CD14-positive monocyte (primary cell): ENCODE measurements around the gene FAM83D. TPM values are rescaled to one million over a fixed set of nuclear protein-coding genes. Genes with fewer than 3 reads are reported as not detected.
A peak's percentile ranks its signal among the peaks of the same experiment; 100 is the strongest.

Experiments used
- DNase-seq, 3 donors: peaks; one replicate each; pipeline ENCODE4 v3.0.0-alpha.2; 2011 to 2022
- H2AFZ ChIP-seq: 2 replicates; pipeline ENCODE4 v1.6.0; 2012; ENCODE audit warnings: mild to moderate bottlenecking, low read depth, low read length, inconsistent platforms; ENCODE audit not compliant: insufficient read depth, poor library complexity, severe bottlenecking
- H3K27ac ChIP-seq, 2 donors: 1 replicate in 1 of 2; 2 replicates in 1 of 2; pipeline ENCODE4 v1.5.1; 2012 to 2013; ENCODE audit warnings: low read length in 2 of 2, control low read depth in 1 of 2, inconsistent platforms in 1 of 2, low read depth in 1 of 2, mild to moderate bottlenecking in 1 of 2
- H3K27me3 ChIP-seq, 2 donors: one replicate each; pipeline versions ENCODE4 v1.6.0 to v1.6.1; 2011 to 2013; ENCODE audit warnings: low read length in 2 of 2; ENCODE audit not compliant: control insufficient read depth in 2 of 2, insufficient read depth in 2 of 2
- H3K36me3 ChIP-seq, 2 donors: replicated peaks in 1 of 2; 1 replicate in 1 of 2; 2 replicates in 1 of 2; pipeline versions ENCODE4 v1.5.1 to v1.6.1; 2012 to 2013; ENCODE audit warnings: low read length in 2 of 2, control low read depth in 1 of 2, inconsistent platforms in 1 of 2, mild to moderate bottlenecking in 1 of 2; ENCODE audit not compliant: insufficient read depth in 2 of 2, control insufficient read depth in 1 of 2
- H3K4me1 ChIP-seq, 2 donors: 1 replicate in 1 of 2; 2 replicates in 1 of 2; pipeline versions ENCODE4 v1.5.1 to v1.6.1; 2012 to 2013; ENCODE audit warnings: low read length in 2 of 2, control low read depth in 1 of 2, inconsistent platforms in 1 of 2, mild to moderate bottlenecking in 1 of 2, moderate library complexity in 1 of 2; ENCODE audit not compliant: insufficient read depth in 2 of 2, control insufficient read depth in 1 of 2
- H3K4me2 ChIP-seq: replicated peaks from 2 replicates; pipeline ENCODE3; 2012; ENCODE audit warnings: low read length, moderate library complexity, mild to moderate bottlenecking; ENCODE audit not compliant: poor library complexity, severe bottlenecking; ENCODE audit errors: extremely low read depth
- H3K4me3 ChIP-seq, 3 experiments: fragments of 200-600 bp in 1 of 3; sonication (generic) in 1 of 3; replicated peaks in 1 of 3; 1 replicate in 2 of 3; 2 replicates in 1 of 3; pipeline ENCODE4 v1.5.1; 2011 to 2013; ENCODE audit warnings: low read length in 3 of 3, mild to moderate bottlenecking in 3 of 3, control low read depth in 2 of 3, low read depth in 2 of 3, inconsistent platforms in 1 of 3, moderate library complexity in 1 of 3
- H3K79me2 ChIP-seq: 2 replicates; pipeline ENCODE4 v1.6.0; 2012; ENCODE audit warnings: mild to moderate bottlenecking, control low read depth, inconsistent platforms, low read length, moderate library complexity; ENCODE audit not compliant: insufficient read depth
- H3K9ac ChIP-seq: 2 replicates; pipeline ENCODE4 v1.6.0; 2017; ENCODE audit warnings: low read length, mild to moderate bottlenecking; ENCODE audit not compliant: insufficient read depth, poor library complexity, severe bottlenecking
- H3K9me3 ChIP-seq, 2 donors: replicated peaks in 1 of 2; 1 replicate in 1 of 2; 2 replicates in 1 of 2; pipeline versions ENCODE4 v1.5.1 to v1.6.1; 2012 to 2013; ENCODE audit warnings: low read length in 2 of 2, control low read depth in 1 of 2; ENCODE audit not compliant: control insufficient read depth in 1 of 2, insufficient read depth in 1 of 2
- H4K20me1 ChIP-seq: 2 replicates; pipeline ENCODE4 v1.6.0; 2012; ENCODE audit warnings: mild to moderate bottlenecking, low read length, control low read depth, moderate library complexity; ENCODE audit not compliant: insufficient read depth
- H3K27ac Mint-ChIP-seq, 7 donors: one replicate each; pipeline ENCODE4 v1.8.0; 2020; ENCODE audit warnings: mild to moderate bottlenecking in 7 of 7, mixed read lengths in 7 of 7, moderate library complexity in 6 of 7, inconsistent platforms in 2 of 7
- H3K27me3 Mint-ChIP-seq, 3 donors: one replicate each; pipeline ENCODE4 v1.8.0; 2021 to 2022; ENCODE audit warnings: low read depth in 3 of 3, mild to moderate bottlenecking in 3 of 3, mixed read lengths in 3 of 3, moderate library complexity in 3 of 3, inconsistent platforms in 1 of 3
- H3K36me3 Mint-ChIP-seq, 2 donors: one replicate each; pipeline ENCODE4 v1.8.0; 2020; ENCODE audit warnings: mixed read lengths in 2 of 2, inconsistent platforms in 1 of 2, mild to moderate bottlenecking in 1 of 2
- H3K4me1 Mint-ChIP-seq: one replicate; pipeline ENCODE4 v1.8.0; 2020; ENCODE audit warnings: mild to moderate bottlenecking, mixed read lengths
- H3K4me3 Mint-ChIP-seq, 2 donors: one replicate each; pipeline ENCODE4 v1.8.0; 2020; ENCODE audit warnings: mild to moderate bottlenecking in 2 of 2, mixed read lengths in 2 of 2, moderate library complexity in 1 of 2
- H3K9me3 Mint-ChIP-seq, 7 donors: one replicate each; pipeline ENCODE4 v1.8.0; 2020 to 2022; ENCODE audit warnings: mixed read lengths in 7 of 7, mild to moderate bottlenecking in 6 of 7, moderate library complexity in 6 of 7, inconsistent platforms in 2 of 7
- WGBS: methylation state at CpG from one replicate; pipeline ENCODE4 v1.1.5; 2013; ENCODE audit warnings: missing lambda C conversion rate; ENCODE audit not compliant: insufficient coverage; 5-methylcytosine and 5-hydroxymethylcytosine counted together
- intact Hi-C, 2 donors: fragments of 100-400 bp; cut with micrococcal nuclease; formaldehyde crosslinking; loops; one replicate each; pipeline versions ENCODE4 v1.15.0 to v1.15.1; 2023
- polyA plus RNA-seq, 3 donors: library from polyadenylated mRNA; depleted of rRNA in 1 of 3; unstranded in 2 of 3; stranded (reverse) in 1 of 3; fragments of 300-500 nt in 2 of 3; fragments of >200 nt in 1 of 3; fragmentation: Illumina TruSeq in 2 of 3; gene quantifications; 1 replicate in 2 of 3; 2 replicates in 1 of 3; pipeline ENCODE4 v1.2.3, GENCODE V29; 2012 to 2021
- TF ChIP-seq, protein P1 (sequence below): fragments of 200-600 bp; IDR thresholded peaks from one replicate; pipeline ENCODE4 v1.8.0; 2022; ENCODE audit warnings: antibody characterized with exemption, mild to moderate bottlenecking

FAM83D gene
- polyA plus RNA-seq, 3 donors = 0.09 to 0.15 TPM; not detected in 1

DNA sequence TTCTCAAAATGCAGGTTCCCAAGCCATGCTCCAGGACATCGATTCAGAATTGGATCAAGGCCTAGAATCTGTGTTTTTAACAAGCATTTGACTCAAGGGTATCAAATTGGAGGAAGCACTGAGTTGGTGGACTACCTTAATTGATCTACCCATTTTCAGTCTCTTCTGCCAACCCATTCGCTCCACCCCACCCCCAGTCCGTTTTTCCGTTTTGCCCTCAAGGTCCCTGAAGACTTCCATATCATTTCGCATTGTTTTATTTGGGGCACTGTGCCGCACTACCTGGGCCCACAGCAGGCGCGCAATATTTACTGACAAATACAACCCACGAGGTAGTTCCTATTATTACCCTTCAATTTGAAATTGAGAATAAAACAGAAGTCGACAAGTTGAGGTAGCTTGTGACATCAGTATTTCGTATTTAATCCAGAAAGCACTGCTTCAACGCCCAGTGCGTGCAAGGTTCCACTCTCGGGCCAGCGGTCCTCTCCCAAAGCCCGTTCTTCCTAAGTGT, 35.4 kb downstream of the FAM83D start:
- Histone ChIP-seq H3K36me3 (peaks cover 0 to 14% of the 10 kb centered on the region in 2 donors), H3K27me3 (no peaks in the 10 kb centered on the region), H3K79me2 (peaks cover 43% of the 10 kb centered on the region), H3K27ac (peak overlapping the region; percentile 11 to 95), H3K4me3 (peak overlapping the region; percentile 45 to 99 (median 75)), H3K9me3 (no peaks in the 10 kb centered on the region), H3K4me2 (peak overlapping the region; percentile 99), H4K20me1 (peaks cover 6% of the 10 kb centered on the region), H3K9ac (peak overlapping the region; percentile 93), H3K4me1 (peaks cover 14 to 23% of the 10 kb centered on the region in 2 donors), H2AFZ (peak overlapping the region; percentile 100)
- Mint-ChIP-seq H3K9me3 (no peaks in the 10 kb centered on the region), H3K27ac (peak overlapping the region; percentile 79 to 94 (median 91)), H3K4me1 (peaks cover 15% of the 10 kb centered on the region), H3K27me3 (no peaks in the 10 kb centered on the region), H3K4me3 (peak overlapping the region; percentile 90 to 94), H3K36me3 (peaks cover 4 to 13% of the 10 kb centered on the region in 2 donors)
- intact Hi-C loops = loop anchor here (2.0 to 5.0 kb wide), 2 partner anchors 34 to 35 kb away; partner anchors contain the start of gene FAM83D (in 2 of the 2)
- DNase-seq = no peak
- WGBS = 19% methylated on average over 10 of the region's 16 CpGs
- TF ChIP-seq, protein P1, sequence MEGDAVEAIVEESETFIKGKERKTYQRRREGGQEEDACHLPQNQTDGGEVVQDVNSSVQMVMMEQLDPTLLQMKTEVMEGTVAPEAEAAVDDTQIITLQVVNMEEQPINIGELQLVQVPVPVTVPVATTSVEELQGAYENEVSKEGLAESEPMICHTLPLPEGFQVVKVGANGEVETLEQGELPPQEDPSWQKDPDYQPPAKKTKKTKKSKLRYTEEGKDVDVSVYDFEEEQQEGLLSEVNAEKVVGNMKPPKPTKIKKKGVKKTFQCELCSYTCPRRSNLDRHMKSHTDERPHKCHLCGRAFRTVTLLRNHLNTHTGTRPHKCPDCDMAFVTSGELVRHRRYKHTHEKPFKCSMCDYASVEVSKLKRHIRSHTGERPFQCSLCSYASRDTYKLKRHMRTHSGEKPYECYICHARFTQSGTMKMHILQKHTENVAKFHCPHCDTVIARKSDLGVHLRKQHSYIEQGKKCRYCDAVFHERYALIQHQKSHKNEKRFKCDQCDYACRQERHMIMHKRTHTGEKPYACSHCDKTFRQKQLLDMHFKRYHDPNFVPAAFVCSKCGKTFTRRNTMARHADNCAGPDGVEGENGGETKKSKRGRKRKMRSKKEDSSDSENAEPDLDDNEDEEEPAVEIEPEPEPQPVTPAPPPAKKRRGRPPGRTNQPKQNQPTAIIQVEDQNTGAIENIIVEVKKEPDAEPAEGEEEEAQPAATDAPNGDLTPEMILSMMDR = no peak

DNA sequence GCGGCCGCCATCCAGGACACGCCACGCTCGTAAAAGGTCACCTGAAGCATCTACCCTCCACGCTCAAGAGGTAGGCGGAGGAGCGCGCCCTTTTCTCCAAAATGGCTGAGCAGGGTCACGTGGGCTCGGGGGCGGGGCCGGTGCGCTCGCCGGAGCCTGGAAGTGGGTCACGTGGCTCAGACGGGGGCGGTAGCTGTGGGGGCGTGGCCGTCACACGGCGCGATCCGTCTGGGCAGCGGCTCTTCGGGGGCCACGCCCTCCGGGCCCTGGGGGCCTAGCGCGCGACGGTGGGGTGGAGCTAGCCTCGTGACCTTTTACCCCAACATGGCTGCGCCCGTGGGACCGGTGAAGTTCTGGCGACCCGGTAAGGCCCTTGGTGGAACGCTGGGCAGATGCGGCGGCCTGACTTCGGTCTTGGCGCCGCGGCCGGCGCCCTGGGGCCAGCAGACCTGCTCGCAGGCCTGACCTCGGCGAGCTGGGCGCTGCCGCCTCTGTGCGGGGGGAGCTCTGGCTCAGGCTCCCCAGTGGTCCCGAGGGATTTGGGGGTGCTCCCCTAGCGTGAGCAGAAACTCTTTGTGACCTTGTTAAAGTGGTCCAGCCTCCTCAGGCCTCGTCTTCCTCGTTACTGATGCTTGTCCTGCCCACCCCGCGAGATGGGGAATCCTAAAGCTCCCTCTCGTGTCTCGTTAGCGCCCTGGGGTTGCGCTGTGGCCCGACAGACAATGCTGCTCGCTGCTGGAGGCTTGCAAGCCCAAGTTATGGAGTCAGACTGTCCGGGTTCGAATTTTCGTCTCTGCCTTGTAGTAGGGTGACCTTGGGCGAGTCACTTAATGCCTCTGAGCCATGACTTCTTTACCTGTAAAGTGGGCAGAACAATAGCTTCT, 36.1 kb downstream of the FAM83D start, which contains the start of gene DHX35:
TSS of gene DHX35 (plus strand) at position 301 of the 884 bp plus-strand sequence. CDS start at position 325, 24 bp downstream.
- peak within 1 kb of the TSS; percentile 90 to 94 for H3K4me3 Mint-ChIP-seq
- H3K27me3 ChIP-seq = no peaks in the 10 kb centered on the region
- peak within 1 kb of the TSS; percentile 71 to 95 for H3K27ac ChIP-seq
- peaks cover 9% of the 10 kb centered on the region for H4K20me1 ChIP-seq
- H2AFZ ChIP-seq = peak within 1 kb of the TSS; percentile 100
- peaks cover 50% of the 10 kb centered on the region for H3K79me2 ChIP-seq
- H3K9me3 ChIP-seq = no peaks in the 10 kb centered on the region
- H3K36me3 Mint-ChIP-seq = peaks cover 5 to 13% of the 10 kb centered on the region in 2 donors
- peak within 1 kb of the TSS; percentile 89 to 95 (median 93) for H3K27ac Mint-ChIP-seq
- peaks cover 0 to 20% of the 10 kb centered on the region in 2 donors for H3K36me3 ChIP-seq
- peak within 1 kb of the TSS; percentile 93 for H3K9ac ChIP-seq
- no peaks in the 10 kb centered on the region for H3K9me3 Mint-ChIP-seq
- H3K4me1 Mint-ChIP-seq = peaks cover 15% of the 10 kb centered on the region
- DNase-seq = peak; percentile 97 to 98 (median 98)
- TF ChIP-seq, protein P1 = no peak
- H3K4me3 ChIP-seq = peak within 1 kb of the TSS; percentile 75 to 99 (median 91)
- H3K4me2 ChIP-seq = peak within 1 kb of the TSS; percentile 99
- no peaks in the 10 kb centered on the region for H3K27me3 Mint-ChIP-seq
- WGBS = under 1% methylated on average over 67 of the region's 70 CpGs
- intact Hi-C loops = loop anchor here (2.0 to 5.0 kb wide), 2 partner anchors 35 kb away; partner anchors contain the start of gene FAM83D (in 2 of the 2)
- peaks cover 14 to 23% of the 10 kb centered on the region in 2 donors for H3K4me1 ChIP-seq
